ENCODE data around the gene TBX18. TPM values are rescaled to one million over a fixed set of nuclear protein-coding genes. Genes with fewer than 3 reads are reported as not detected.

The TBX18 gene
- total and polyA plus RNA-seq, 4 experiments from 2014 or later: not detected

DNA sequence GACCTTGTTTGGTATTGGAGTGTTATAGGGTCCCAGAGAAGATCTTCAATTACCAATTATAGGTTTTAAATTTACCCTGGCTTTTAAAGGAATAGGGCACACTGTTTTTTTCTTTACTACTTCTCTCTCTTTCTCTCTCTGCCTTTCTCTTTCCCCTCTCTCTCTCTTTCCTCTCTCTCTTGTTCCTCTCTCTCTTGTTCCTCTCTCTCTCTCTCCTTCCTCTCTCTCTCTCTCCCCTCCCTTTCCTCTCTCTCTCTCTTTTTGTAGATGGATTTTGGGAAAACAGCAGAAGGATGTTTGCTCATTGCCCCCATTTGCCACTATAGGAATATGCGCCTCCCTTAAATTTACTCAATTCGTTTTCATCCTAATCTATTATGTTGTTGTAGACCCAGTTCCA lies 45.2 kb downstream of the TBX18 start:
- no peaks in the 10 kb centered on the region for H3K36me3 Mint-ChIP-seq
- Histone ChIP-seq H3K9me3 (ENCODE audit: control insufficient read depth in 1 of 2, low read length in 2 of 2) (no peaks in the 10 kb centered on the region), H3K27ac (ENCODE audit: low read depth, low read length) (no peak overlapping the region), H3K4me3 (ENCODE audit: low read length in 2 of 2) (no peak overlapping the region), H3K36me3 (ENCODE audit: insufficient read depth, low read length) (no peaks in the 10 kb centered on the region), H3K4me1 (ENCODE audit: insufficient read depth, low read length) (no peaks in the 10 kb centered on the region), H3K27me3 (ENCODE audit: insufficient read depth, low read length) (no peaks in the 10 kb centered on the region)
- H3K4me1 Mint-ChIP-seq: no peaks in the 10 kb centered on the region
- H3K27me3 Mint-ChIP-seq: no peaks in the 10 kb centered on the region
- H3K27ac Mint-ChIP-seq: no peak overlapping the region
- H3K9me3 Mint-ChIP-seq: peaks cover 0 to 4% (median 2%) of the 10 kb centered on the region in 8 donors
- DNase-seq: no peak
- CTCF ChIA-PET (ENCODE audit: partially characterized antibody): no interaction called here
- H3K4me3 Mint-ChIP-seq: no peak overlapping the region
- intact Hi-C loops (cut with micrococcal nuclease): no loop called here
- POLR2A ChIA-PET (ENCODE audit: partially characterized antibody): no interaction called here

DNA sequence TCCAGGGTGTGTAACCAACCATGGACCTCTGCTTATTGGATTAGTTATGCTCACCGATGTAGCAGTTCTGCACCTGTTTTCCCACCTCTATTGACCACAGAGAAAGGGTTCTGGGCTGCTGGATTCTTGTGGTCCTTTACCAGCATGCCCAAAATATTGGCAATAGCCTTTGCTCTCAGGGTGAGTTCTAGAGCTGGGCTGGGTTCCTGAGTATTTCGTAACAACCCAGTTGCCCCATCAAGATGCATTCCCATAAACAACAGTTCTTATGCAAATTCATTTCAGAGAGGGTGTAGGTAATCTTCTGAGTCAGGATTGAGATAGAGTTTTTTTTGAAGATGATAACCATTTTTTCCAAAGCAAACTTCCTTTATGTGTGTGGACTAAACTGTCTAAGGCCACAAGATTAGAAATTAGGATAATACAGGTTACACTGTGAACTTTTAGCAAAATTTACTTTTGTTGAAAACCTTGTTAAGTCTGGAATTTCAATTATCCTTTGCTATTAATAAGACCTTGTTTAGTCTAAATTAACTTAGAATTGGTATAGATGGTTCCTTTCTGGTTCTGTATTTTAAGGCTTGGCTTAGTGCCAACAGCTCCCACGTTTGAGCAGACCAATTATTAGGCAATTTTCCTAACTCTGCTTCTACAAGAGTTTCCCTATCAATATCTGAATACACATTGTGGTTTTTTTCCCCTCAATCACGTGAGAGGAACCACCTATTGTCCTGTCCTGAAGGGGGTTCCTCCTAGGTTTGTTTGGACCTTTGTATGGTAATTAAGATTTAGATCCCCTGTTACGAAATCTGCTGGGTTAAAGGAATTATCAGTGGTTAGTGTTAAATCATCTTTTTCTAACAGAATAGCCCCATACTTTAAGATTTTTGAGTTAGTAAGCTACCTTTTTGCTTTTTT lies 46.1 kb downstream of the TBX18 start:
- H3K36me3 Mint-ChIP-seq: no peaks in the 10 kb centered on the region
- H3K27me3 Mint-ChIP-seq: no peaks in the 10 kb centered on the region
- intact Hi-C loops (cut with micrococcal nuclease): no loop called here
- no peak for DNase-seq
- H3K4me3 Mint-ChIP-seq: no peak overlapping the region
- Histone ChIP-seq H3K27ac (ENCODE audit: low read depth, low read length) (no peak overlapping the region), H3K4me3 (ENCODE audit: low read length in 2 of 2) (no peak overlapping the region), H3K27me3 (ENCODE audit: insufficient read depth, low read length) (no peaks in the 10 kb centered on the region), H3K36me3 (ENCODE audit: insufficient read depth, low read length) (no peaks in the 10 kb centered on the region), H3K9me3 (ENCODE audit: control insufficient read depth in 1 of 2, low read length in 2 of 2) (no peaks in the 10 kb centered on the region), H3K4me1 (ENCODE audit: insufficient read depth, low read length) (no peaks in the 10 kb centered on the region)
- ChIA-PET CTCF (ENCODE audit: partially characterized antibody) (no interaction called here), POLR2A (ENCODE audit: partially characterized antibody) (no interaction called here)
- no peaks in the 10 kb centered on the region for H3K4me1 Mint-ChIP-seq
- peaks cover 0 to 4% (median 2%) of the 10 kb centered on the region in 8 donors for H3K9me3 Mint-ChIP-seq
- H3K27ac Mint-ChIP-seq: no peak overlapping the region

- H3K4me1 ChIP-seq (ENCODE audit: insufficient read depth, low read length): no peaks in the 10 kb centered on the region
- intact Hi-C loops (cut with micrococcal nuclease): no loop called here
Measured at GRCh38 chr6:84709121-84709520, 55.3 kb downstream of the TBX18 start.

DNA sequence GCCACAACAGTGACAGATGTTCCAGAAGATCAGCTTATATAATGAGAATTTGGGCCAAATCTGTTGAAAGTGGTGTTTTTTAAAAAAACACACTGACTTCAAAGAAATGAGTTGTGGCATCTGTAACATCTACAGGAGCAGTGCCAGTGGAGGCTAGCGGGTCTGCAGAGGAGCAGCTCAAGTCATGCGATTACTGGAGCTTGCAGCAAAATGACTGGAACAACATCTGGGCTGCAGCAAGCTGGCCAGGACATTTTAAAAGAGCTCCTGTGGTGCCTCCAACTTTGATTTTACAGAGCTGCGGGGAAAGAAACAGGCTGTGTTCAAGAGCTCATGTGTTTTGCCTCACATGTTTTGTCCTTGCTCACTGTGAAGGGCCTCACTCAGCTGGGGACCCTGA lies 57.2 kb downstream of the TBX18 start:
- Mint-ChIP-seq H3K9me3 (peaks cover 0 to 18% (median 0%) of the 10 kb centered on the region in 8 donors), H3K36me3 (no peaks in the 10 kb centered on the region), H3K4me1 (no peaks in the 10 kb centered on the region), H3K4me3 (no peak overlapping the region), H3K27me3 (no peaks in the 10 kb centered on the region), H3K27ac (no peak overlapping the region)
- Histone ChIP-seq H3K9me3 (ENCODE audit: control insufficient read depth in 1 of 2, low read length in 2 of 2) (no peaks in the 10 kb centered on the region), H3K4me3 (ENCODE audit: low read length in 2 of 2) (no peak overlapping the region), H3K27ac (ENCODE audit: low read depth, low read length) (no peak overlapping the region), H3K27me3 (ENCODE audit: insufficient read depth, low read length) (no peaks in the 10 kb centered on the region), H3K4me1 (ENCODE audit: insufficient read depth, low read length) (no peaks in the 10 kb centered on the region), H3K36me3 (ENCODE audit: insufficient read depth, low read length) (no peaks in the 10 kb centered on the region)
- ChIA-PET CTCF (ENCODE audit: partially characterized antibody) (no interaction called here), POLR2A (ENCODE audit: partially characterized antibody) (no interaction called here)
- intact Hi-C loops (cut with micrococcal nuclease): no loop called here
- no peak for DNase-seq

More at GRCh38 chr6:84709121-84709520, 55.3 kb downstream of the TBX18 start:
- Mint-ChIP-seq H3K4me1 (no peaks in the 10 kb centered on the region), H3K36me3 (no peaks in the 10 kb centered on the region), H3K27ac (no peak overlapping the region), H3K27me3 (no peaks in the 10 kb centered on the region), H3K4me3 (no peak overlapping the region), H3K9me3 (peaks cover 0 to 9% (median 0%) of the 10 kb centered on the region in 8 donors)
- ChIA-PET CTCF (ENCODE audit: partially characterized antibody) (no interaction called here), POLR2A (ENCODE audit: partially characterized antibody) (no interaction called here)
- no peaks in the 10 kb centered on the region for H3K27me3 ChIP-seq (ENCODE audit: insufficient read depth, low read length)
- DNase-seq: no peak
- H3K9me3 ChIP-seq (ENCODE audit: control insufficient read depth in 1 of 2, low read length in 2 of 2): no peaks in the 10 kb centered on the region
- H3K27ac ChIP-seq (ENCODE audit: low read depth, low read length): no peak overlapping the region
- H3K4me3 ChIP-seq (ENCODE audit: low read length in 2 of 2): no peak overlapping the region
- H3K36me3 ChIP-seq (ENCODE audit: insufficient read depth, low read length): no peaks in the 10 kb centered on the region

DNA sequence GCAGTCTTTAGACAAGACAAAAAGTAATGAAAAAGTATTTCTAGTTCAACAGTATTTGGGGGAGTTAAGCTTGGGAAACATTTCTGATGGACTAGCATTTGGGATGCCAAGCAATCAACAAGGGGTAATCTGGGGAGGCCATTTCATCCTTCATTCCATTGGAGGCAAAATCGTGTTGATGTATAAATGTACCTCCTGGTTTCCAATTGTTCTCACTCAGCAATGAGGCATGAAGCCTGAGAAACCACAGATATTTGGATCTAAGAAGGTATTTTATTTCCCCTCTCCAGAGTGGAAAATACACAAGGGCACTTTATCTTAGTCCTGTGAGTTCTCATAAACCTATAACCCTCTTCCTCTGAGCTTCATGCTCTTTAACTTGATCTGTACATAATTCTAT lies 68.2 kb downstream of the TBX18 start:
- H3K9me3 ChIP-seq (ENCODE audit: control insufficient read depth in 1 of 2, low read length in 2 of 2): no peaks in the 10 kb centered on the region
- H3K27me3 ChIP-seq (ENCODE audit: insufficient read depth, low read length): no peaks in the 10 kb centered on the region
- Mint-ChIP-seq H3K4me3 (no peak overlapping the region), H3K36me3 (no peaks in the 10 kb centered on the region), H3K27ac (no peak overlapping the region), H3K9me3 (peaks cover 0 to 14% (median 6%) of the 10 kb centered on the region in 8 donors), H3K27me3 (no peaks in the 10 kb centered on the region), H3K4me1 (no peaks in the 10 kb centered on the region)
- no peaks in the 10 kb centered on the region for H3K4me1 ChIP-seq (ENCODE audit: insufficient read depth, low read length)
- H3K27ac ChIP-seq (ENCODE audit: low read depth, low read length): no peak overlapping the region
- H3K4me3 ChIP-seq (ENCODE audit: low read length in 2 of 2): no peak overlapping the region
- intact Hi-C loops (cut with micrococcal nuclease): no loop called here
- ChIA-PET POLR2A (ENCODE audit: partially characterized antibody) (no interaction called here), CTCF (ENCODE audit: partially characterized antibody) (no interaction called here)
- no peak for DNase-seq
- H3K36me3 ChIP-seq (ENCODE audit: insufficient read depth, low read length): no peaks in the 10 kb centered on the region

DNA sequence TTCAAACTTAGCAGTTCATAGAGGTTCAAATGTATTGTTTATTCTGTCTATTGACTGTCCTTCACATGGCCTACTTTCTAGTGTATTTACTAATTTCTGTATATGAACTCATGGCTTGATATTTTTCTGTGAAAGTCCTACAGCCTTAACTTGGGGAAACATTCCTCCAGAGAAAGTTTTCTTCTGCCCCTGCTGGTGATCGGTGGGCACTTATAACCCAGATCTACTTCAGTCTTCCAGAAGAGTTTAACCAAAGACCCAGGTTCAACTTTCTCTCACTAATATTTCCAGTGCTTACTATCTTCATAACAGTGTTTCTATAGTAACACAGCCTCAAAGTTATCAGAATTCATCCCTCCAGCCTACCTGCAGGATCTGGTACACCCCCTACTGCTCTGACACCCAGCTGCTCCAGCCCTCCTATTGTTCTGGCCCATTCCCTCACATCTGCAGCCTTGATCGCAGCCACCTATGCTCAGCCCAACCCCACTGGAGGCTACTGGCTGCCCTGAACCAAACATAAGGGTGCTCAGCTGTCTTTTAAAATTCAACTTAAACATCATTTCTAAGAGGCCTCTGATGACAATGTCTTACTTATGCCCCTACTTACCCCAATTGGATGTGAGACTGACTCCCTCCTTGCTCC lies 72.3 kb downstream of the TBX18 start:
- peaks cover 0 to 7% (median 0%) of the 10 kb centered on the region in 8 donors for H3K9me3 Mint-ChIP-seq
- POLR2A ChIA-PET (ENCODE audit: partially characterized antibody): no interaction called here
- no peaks in the 10 kb centered on the region for H3K4me1 ChIP-seq (ENCODE audit: insufficient read depth, low read length)
- intact Hi-C loops (cut with micrococcal nuclease): no loop called here
- no peak overlapping the region for H3K4me3 ChIP-seq (ENCODE audit: low read length in 2 of 2)
- H3K27ac Mint-ChIP-seq: no peak overlapping the region
- no peak overlapping the region for H3K27ac ChIP-seq (ENCODE audit: low read depth, low read length)
- DNase-seq: no peak
- H3K4me1 Mint-ChIP-seq: no peaks in the 10 kb centered on the region
- no peaks in the 10 kb centered on the region for H3K27me3 ChIP-seq (ENCODE audit: insufficient read depth, low read length)
- no peaks in the 10 kb centered on the region for H3K36me3 ChIP-seq (ENCODE audit: insufficient read depth, low read length)
- H3K36me3 Mint-ChIP-seq: no peaks in the 10 kb centered on the region
- H3K9me3 ChIP-seq (ENCODE audit: control insufficient read depth in 1 of 2, low read length in 2 of 2): no peaks in the 10 kb centered on the region
- H3K4me3 Mint-ChIP-seq: no peak overlapping the region
- H3K27me3 Mint-ChIP-seq: no peaks in the 10 kb centered on the region
- CTCF ChIA-PET (ENCODE audit: partially characterized antibody): no interaction called here

GRCh38 chr6:84688141-84688873 lies 76.1 kb downstream of the TBX18 start:
- CTCF ChIA-PET (ENCODE audit: partially characterized antibody): no interaction called here
- Mint-ChIP-seq H3K36me3 (no peaks in the 10 kb centered on the region), H3K9me3 (peaks cover 0 to 5% (median 0%) of the 10 kb centered on the region in 8 donors), H3K27me3 (no peaks in the 10 kb centered on the region), H3K4me1 (no peaks in the 10 kb centered on the region), H3K27ac (no peak overlapping the region), H3K4me3 (no peak overlapping the region)
- Histone ChIP-seq H3K27me3 (ENCODE audit: insufficient read depth, low read length) (no peaks in the 10 kb centered on the region), H3K9me3 (ENCODE audit: control insufficient read depth in 1 of 2, low read length in 2 of 2) (no peaks in the 10 kb centered on the region), H3K4me1 (ENCODE audit: insufficient read depth, low read length) (no peaks in the 10 kb centered on the region), H3K36me3 (ENCODE audit: insufficient read depth, low read length) (no peaks in the 10 kb centered on the region), H3K27ac (ENCODE audit: low read depth, low read length) (no peak overlapping the region), H3K4me3 (ENCODE audit: low read length in 2 of 2) (no peak overlapping the region)
- POLR2A ChIA-PET (ENCODE audit: partially characterized antibody): no interaction called here
- no peak for DNase-seq
- intact Hi-C loops (cut with micrococcal nuclease): no loop called here

All from CD4-positive, alpha-beta memory T cell (primary cell).